ENCODE measurements around the gene MCUB.
"Not testable (repeated sequence)": the region's sequence is repeated elsewhere in the genome, so short reads cannot be mapped to it uniquely, and the experiment has no call there.

Gene MCUB

GRCh38 chr4:109579997-109580396, 20.0 kb downstream of the MCUB start:
- not testable (repeated sequence) for DNase-seq

GRCh38 chr4:109588176-109588575, 28.1 kb downstream of the MCUB start:
- DNase-seq: no peak

GRCh38 chr4:109589119-109589518, 29.1 kb downstream of the MCUB start:
- no peak for DNase-seq

DNA sequence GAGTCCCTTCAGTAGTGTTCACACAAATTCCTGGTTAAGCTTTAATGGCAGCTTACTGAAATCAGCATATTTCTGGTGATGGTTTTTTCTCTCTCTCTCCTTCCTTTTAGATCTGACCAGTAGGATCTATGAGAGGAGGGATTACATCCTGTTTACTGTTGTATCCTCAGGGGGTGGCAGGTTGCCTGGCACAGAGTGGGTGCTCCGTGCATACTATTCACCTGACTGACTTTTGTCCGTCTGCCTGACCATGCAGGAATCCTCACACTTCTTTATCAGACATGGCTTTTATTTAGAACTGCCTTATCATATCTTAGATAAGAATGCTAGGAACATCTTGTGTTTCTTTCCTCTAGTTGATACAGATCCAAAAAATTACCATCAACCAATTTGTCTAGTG, 29.6 kb downstream of the MCUB start:
- DNase-seq: no peak

DNA sequence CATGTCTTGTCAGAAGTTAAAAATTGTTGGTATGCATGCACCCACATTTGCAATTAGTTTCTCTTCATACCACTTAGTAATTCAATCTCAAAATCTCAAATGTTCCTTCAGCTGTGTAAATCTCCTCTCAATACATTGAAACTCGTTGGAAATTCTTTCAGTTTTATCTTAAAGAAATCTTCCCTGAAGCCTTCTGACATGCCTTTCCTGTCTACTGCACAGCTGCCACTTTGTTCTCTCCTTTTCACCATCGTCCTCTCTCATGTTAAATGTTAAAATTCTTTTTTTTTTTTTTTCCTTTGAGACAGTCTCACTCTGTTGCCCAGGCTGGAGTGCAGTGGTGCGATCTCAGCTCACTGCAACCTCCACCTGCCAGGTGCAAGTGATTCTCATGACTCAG, 30.9 kb downstream of the MCUB start:
- no peak for DNase-seq

GRCh38 chr4:109592367-109592766, 32.3 kb downstream of the MCUB start:
- no peak for DNase-seq

DNA sequence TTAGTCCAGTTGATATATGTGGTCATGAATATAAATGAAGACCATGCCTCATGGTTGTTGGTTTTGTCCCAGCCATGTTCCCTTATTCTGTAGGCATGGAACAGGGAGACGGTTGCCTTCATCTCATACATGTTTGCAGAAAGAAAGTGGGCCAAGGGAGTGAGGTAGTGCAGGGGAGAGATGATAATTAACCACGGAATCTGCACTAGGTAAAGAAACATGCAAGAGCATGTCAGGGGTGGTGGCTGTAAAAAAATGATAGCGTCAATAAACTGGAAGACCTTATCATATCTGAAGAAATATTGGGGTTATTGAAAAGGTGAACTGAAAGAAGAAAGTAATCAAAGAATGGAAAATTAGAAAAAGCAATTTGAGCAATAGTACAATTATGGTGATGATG, 35.1 kb downstream of the MCUB start:
- DNase-seq: not testable (repeated sequence)

DNA sequence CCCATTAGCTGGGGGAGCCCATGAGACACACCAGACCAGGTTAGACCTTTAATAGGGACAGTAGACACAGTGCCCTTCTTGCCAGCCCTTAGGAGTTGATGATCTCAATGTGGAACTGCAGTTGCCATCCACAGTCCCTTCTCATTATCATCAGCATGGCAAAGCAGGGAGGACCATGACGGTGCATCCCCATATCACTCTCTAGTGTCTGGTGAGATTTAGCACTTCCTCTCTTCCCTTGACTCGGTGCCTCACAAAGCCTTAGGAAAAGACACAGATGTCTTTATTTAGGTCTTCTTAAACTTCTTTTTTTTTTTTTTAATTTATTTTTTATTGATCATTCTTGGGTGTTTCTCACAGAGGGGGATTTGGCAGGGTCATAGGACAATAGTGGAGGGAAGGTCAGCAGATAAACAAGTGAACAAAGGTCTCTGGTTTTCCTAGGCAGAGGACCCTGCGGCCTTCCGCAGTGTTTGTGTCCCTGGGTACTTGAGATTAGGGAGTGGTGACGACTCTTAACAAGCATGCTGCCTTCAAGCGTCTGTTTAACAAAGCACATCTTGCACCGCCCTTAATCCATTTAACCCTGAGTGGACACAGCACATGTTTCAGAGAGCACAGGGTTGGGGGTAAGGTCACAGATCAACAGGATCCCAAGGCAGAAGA, 36.5 kb downstream of the MCUB start:
- not testable (repeated sequence) for DNase-seq

DNA sequence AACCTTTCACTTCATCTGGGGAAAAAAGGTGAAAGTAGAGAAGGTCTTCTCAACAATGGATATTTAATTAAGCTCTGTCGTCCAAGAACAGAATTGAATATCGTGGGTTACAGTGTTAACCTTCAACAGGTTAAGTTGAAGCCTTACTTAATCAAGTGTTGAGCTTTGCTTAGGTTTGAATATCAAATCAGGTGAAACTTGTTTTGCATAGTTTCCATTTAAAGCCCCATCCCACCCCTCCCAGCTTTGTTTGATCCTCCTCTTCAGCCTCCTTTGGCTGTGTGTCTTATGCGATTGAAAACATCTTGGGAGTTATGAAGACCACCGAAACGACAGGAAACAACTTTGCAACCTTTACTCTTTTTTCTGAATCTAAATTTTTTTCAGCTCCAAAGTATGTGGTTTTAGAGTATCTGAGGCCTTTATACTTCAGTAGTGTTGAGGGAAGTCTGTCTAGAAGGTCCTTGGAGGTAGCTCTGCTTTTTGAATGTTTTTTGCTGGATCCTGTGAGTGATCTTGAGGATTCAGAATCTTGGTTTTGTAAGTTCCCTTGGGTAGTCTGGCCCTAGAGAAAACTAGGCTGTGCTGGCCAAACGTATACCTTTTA, 39.1 kb downstream of the MCUB start:
- DNase-seq: no peak

GRCh38 chr4:109600431-109600830, 40.4 kb downstream of the MCUB start:
- no peak for DNase-seq

DNA sequence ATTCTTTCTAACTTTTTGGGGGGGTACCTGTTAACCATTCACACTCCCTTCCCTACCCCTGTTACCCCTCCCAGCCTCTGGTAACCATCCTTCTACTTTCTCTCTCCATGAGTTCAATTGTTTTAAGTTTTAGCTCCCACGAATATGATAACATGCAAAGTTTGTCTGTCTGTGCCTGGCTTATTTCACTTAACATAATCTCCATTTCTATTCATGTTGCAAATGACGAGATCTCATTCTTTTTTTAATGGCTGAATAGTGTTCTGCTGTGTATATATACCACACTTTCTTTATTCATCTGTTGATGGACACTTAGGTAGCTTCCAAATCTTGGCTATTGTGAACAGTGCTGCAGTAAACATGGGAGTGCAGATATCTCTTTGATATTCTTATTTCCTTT, 41.3 kb downstream of the MCUB start:
- DNase-seq: no peak

DNA sequence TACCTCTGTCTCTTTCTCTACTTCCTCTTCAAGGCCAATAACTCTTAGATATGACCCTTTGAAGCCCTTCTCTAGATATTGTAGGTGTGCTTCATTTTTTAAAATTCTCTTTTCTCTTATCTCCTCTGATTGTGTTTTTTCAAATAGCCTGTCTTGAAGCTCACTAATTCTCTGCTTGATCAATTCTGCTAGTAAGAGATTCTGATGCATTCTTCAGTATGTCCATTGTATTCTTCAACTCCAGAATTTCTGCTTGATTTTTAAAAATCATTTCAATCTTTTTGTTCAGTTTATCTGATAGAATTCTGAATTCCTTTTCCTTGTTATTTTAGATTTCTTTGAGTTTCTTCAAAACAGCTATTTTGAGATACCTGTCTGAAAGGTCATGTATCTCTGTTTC, 47.9 kb downstream of the MCUB start:
- DNase-seq: no peak

- no peak for DNase-seq
Measured at GRCh38 chr4:109608879-109609278, 48.8 kb downstream of the MCUB start.

DNA sequence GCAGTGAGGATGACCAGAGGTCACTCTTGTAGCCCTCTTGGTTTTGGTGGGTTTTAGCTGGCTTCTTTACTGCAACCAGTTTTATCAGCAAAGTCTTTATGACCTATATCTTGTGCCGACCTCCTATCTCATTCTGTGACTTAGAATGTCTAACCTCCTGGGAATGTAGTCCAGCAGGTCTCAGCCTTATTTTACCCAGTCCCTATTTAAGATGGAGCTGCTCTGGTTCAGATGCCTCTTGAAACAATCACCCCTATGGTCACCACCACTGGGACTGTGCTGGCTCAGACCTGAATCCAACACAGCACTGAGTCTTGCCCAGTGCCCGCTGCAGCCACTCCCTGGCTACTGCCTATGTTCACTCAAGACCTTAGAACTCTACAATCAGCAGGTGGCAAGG, 49.4 kb downstream of the MCUB start:
- no peak for DNase-seq

- no peak for DNase-seq
Measured at GRCh38 chr4:109610489-109610888, 50.4 kb downstream of the MCUB start.

DNA sequence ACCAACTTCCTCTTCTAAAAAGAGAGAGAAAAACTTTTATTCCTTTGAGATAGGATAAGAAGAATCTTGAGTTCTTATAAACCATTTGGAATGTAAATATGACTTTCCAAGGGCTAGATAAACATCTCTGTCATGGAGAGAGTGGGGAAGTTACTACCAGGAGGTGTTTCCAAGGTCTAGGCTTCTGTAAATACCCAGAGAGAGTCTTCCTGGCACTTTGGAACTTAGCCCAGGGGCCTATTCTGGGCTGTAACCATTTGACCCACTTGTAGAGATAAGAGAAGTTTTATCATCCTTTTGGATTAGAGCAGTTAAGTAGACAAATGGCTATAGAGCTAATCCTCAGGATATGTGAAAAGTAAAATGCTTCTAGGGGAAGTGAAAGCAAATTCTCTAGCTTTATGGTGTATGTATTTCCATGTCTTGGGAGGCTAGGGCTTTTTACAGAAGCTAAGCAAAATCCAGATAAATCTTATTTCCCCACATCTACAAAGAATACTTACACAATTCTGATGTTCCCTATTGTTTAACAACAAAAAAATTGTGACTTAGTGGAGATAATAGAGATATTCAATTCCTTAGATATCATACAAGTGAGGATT, 51.1 kb downstream of the MCUB start:
- no peak for DNase-seq

DNA sequence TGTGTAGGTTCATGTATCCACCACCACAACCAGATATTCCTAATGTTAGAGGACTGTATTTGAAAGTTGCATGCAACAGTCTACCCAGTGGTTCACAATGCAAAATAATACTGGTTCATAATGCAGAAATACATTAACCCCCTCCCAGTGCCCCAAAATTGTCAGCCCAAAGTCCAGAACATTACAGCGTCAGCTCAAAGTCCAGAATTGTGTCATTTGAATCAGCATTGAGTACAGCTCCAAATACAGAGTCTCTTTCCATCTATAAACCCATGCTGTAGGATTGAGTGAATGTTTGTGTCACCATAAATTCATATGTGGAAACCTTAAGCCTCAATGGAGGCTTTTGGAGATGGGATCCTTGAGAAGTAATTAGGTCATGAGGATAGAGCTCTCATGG, 54.0 kb downstream of the MCUB start:
- DNase-seq: no peak

- DNase-seq: no peak
Measured at GRCh38 chr4:109614466-109614865, 54.4 kb downstream of the MCUB start.

DNA sequence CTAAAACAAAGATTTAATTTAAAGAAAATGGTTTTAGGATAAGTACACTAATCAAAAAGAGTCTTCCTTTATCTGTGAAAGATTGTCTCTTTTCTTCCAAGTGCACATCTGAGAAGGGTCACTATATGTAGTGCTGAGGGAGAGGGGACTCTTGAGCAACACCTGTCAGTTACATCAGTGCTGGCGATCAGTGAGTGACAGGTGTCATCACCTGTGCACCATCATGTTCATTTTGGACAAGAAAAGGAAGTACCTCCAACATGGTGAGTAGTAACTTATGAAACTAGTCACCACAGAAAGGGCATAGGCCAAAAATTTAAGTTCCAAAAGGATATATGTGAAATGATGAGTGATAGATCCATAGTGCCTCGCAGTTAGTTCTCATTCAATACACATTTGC, 55.7 kb downstream of the MCUB start:
- DNase-seq: no peak

- no peak for DNase-seq
Measured at GRCh38 chr4:109616243-109616642, 56.2 kb downstream of the MCUB start.

DNA sequence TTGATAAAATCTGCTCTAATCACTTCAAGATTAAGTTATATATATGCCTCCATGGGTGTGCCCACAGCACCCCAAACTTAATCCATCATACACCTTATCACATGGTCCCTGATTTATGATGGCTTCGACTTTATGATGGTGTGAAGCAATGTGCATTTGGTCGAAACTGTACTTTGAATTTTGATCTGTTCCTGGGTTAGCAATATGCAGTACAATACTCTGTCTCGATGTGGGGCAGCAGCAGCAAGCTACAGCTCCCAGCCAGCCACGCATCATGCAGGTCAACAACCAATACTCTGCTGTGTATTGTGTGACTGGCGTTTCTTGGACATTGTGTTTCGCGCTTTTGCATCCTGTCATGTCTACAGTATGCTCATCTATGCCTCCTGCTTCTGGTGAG, 62.6 kb downstream of the MCUB start:
- DNase-seq: no peak

GRCh38 chr4:109624536-109624935, 64.5 kb downstream of the MCUB start:
- no peak for DNase-seq

DNA sequence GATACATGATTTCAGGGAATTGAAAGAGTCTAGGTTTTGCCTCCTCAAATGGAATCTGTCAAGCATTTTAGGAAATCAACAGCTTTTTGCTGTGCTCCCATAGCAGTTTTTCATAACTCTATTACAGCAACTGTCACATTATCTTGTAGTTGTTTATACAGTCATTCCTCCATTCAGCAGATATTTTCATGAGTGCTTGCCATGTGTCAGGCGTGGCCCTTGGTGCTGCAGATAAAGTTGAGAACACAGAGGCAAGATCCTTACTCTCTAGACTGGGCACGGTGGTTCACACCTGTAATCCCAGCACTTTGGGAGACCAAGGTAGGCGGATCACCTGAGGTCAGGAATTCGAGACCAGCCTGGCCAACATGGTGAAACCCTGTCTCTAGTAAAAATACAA, 67.3 kb downstream of the MCUB start:
- DNase-seq: no peak

DNA sequence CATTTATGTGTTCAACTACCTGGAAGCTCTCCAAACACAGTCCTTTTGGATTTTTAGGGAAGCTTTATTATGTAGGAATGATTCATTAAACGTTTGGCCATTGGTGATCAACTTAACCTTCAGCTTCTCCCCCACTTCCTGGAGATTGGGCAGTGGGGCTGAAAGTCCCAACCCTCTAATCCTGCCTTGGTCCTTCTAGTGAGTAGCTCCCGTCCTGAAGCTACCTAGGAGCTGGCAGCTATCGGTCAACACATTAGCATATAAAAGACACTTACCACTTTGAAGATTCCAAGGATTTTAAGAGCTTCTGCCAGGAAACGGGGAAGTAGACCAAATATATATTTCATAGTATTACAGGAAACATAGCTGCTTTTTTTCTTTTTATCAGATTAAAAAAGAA, 69.7 kb downstream of the MCUB start:
- DNase-seq: no peak

Measured in activated CD4-positive, CD25-positive, alpha-beta regulatory T cell treated with anti-CD3 and anti-CD28 coated beads, Interleukin-2, amount 50 U/mL, for 72 hours (primary cell).